CD14-positive monocyte (primary cell): ENCODE measurements around the gene KLHL21. TPM values are rescaled to one million over a fixed set of nuclear protein-coding genes. Genes with fewer than 3 reads are reported as not detected.

Source experiments
- DNase-seq, 3 donors: peaks; one replicate each; pipeline ENCODE4 v3.0.0-alpha.2; 2011 to 2022
- H2AFZ ChIP-seq: 2 replicates; pipeline ENCODE4 v1.6.0; 2012; ENCODE audit warnings: mild to moderate bottlenecking, low read depth, low read length, inconsistent platforms; ENCODE audit not compliant: insufficient read depth, poor library complexity, severe bottlenecking
- H3K27ac ChIP-seq, 2 donors: 1 replicate in 1 of 2; 2 replicates in 1 of 2; pipeline ENCODE4 v1.5.1; 2012 to 2013; ENCODE audit warnings: low read length in 2 of 2, control low read depth in 1 of 2, inconsistent platforms in 1 of 2, low read depth in 1 of 2, mild to moderate bottlenecking in 1 of 2
- H3K27me3 ChIP-seq, 2 donors: one replicate each; pipeline versions ENCODE4 v1.6.0 to v1.6.1; 2011 to 2013; ENCODE audit warnings: low read length in 2 of 2; ENCODE audit not compliant: control insufficient read depth in 2 of 2, insufficient read depth in 2 of 2
- H3K36me3 ChIP-seq, 2 donors: replicated peaks in 1 of 2; 1 replicate in 1 of 2; 2 replicates in 1 of 2; pipeline versions ENCODE4 v1.5.1 to v1.6.1; 2012 to 2013; ENCODE audit warnings: low read length in 2 of 2, control low read depth in 1 of 2, inconsistent platforms in 1 of 2, mild to moderate bottlenecking in 1 of 2; ENCODE audit not compliant: insufficient read depth in 2 of 2, control insufficient read depth in 1 of 2
- H3K4me1 ChIP-seq, 2 donors: 1 replicate in 1 of 2; 2 replicates in 1 of 2; pipeline versions ENCODE4 v1.5.1 to v1.6.1; 2012 to 2013; ENCODE audit warnings: low read length in 2 of 2, control low read depth in 1 of 2, inconsistent platforms in 1 of 2, mild to moderate bottlenecking in 1 of 2, moderate library complexity in 1 of 2; ENCODE audit not compliant: insufficient read depth in 2 of 2, control insufficient read depth in 1 of 2
- H3K4me2 ChIP-seq: replicated peaks from 2 replicates; pipeline ENCODE3; 2012; ENCODE audit warnings: low read length, moderate library complexity, mild to moderate bottlenecking; ENCODE audit not compliant: poor library complexity, severe bottlenecking; ENCODE audit errors: extremely low read depth
- H3K4me3 ChIP-seq, 3 experiments: fragments of 200-600 bp in 1 of 3; sonication (generic) in 1 of 3; replicated peaks in 1 of 3; 1 replicate in 2 of 3; 2 replicates in 1 of 3; pipeline ENCODE4 v1.5.1; 2011 to 2013; ENCODE audit warnings: low read length in 3 of 3, mild to moderate bottlenecking in 3 of 3, control low read depth in 2 of 3, low read depth in 2 of 3, inconsistent platforms in 1 of 3, moderate library complexity in 1 of 3
- H3K79me2 ChIP-seq: 2 replicates; pipeline ENCODE4 v1.6.0; 2012; ENCODE audit warnings: mild to moderate bottlenecking, control low read depth, inconsistent platforms, low read length, moderate library complexity; ENCODE audit not compliant: insufficient read depth
- H3K9ac ChIP-seq: 2 replicates; pipeline ENCODE4 v1.6.0; 2017; ENCODE audit warnings: low read length, mild to moderate bottlenecking; ENCODE audit not compliant: insufficient read depth, poor library complexity, severe bottlenecking
- H3K9me3 ChIP-seq, 2 donors: replicated peaks in 1 of 2; 1 replicate in 1 of 2; 2 replicates in 1 of 2; pipeline versions ENCODE4 v1.5.1 to v1.6.1; 2012 to 2013; ENCODE audit warnings: low read length in 2 of 2, control low read depth in 1 of 2; ENCODE audit not compliant: control insufficient read depth in 1 of 2, insufficient read depth in 1 of 2
- H4K20me1 ChIP-seq: 2 replicates; pipeline ENCODE4 v1.6.0; 2012; ENCODE audit warnings: mild to moderate bottlenecking, low read length, control low read depth, moderate library complexity; ENCODE audit not compliant: insufficient read depth
- H3K27ac Mint-ChIP-seq, 7 donors: one replicate each; pipeline ENCODE4 v1.8.0; 2020; ENCODE audit warnings: mild to moderate bottlenecking in 7 of 7, mixed read lengths in 7 of 7, moderate library complexity in 6 of 7, inconsistent platforms in 2 of 7
- H3K27me3 Mint-ChIP-seq, 3 donors: one replicate each; pipeline ENCODE4 v1.8.0; 2021 to 2022; ENCODE audit warnings: low read depth in 3 of 3, mild to moderate bottlenecking in 3 of 3, mixed read lengths in 3 of 3, moderate library complexity in 3 of 3, inconsistent platforms in 1 of 3
- H3K36me3 Mint-ChIP-seq, 2 donors: one replicate each; pipeline ENCODE4 v1.8.0; 2020; ENCODE audit warnings: mixed read lengths in 2 of 2, inconsistent platforms in 1 of 2, mild to moderate bottlenecking in 1 of 2
- H3K4me1 Mint-ChIP-seq: one replicate; pipeline ENCODE4 v1.8.0; 2020; ENCODE audit warnings: mild to moderate bottlenecking, mixed read lengths
- H3K4me3 Mint-ChIP-seq, 2 donors: one replicate each; pipeline ENCODE4 v1.8.0; 2020; ENCODE audit warnings: mild to moderate bottlenecking in 2 of 2, mixed read lengths in 2 of 2, moderate library complexity in 1 of 2
- H3K9me3 Mint-ChIP-seq, 7 donors: one replicate each; pipeline ENCODE4 v1.8.0; 2020 to 2022; ENCODE audit warnings: mixed read lengths in 7 of 7, mild to moderate bottlenecking in 6 of 7, moderate library complexity in 6 of 7, inconsistent platforms in 2 of 7
- CTCF ChIP-seq: fragments of 200-600 bp; IDR thresholded peaks from one replicate; pipeline ENCODE4 v1.8.0; 2022; ENCODE audit warnings: antibody characterized with exemption, mild to moderate bottlenecking
- WGBS: methylation state at CpG from one replicate; pipeline ENCODE4 v1.1.5; 2013; ENCODE audit warnings: missing lambda C conversion rate; ENCODE audit not compliant: insufficient coverage; 5-methylcytosine and 5-hydroxymethylcytosine counted together
- intact Hi-C, 2 donors: fragments of 100-400 bp; cut with micrococcal nuclease; formaldehyde crosslinking; loops; one replicate each; pipeline versions ENCODE4 v1.15.0 to v1.15.1; 2023
- polyA plus RNA-seq, 3 donors: library from polyadenylated mRNA; depleted of rRNA in 1 of 3; unstranded in 2 of 3; stranded (reverse) in 1 of 3; fragments of 300-500 nt in 2 of 3; fragments of >200 nt in 1 of 3; fragmentation: Illumina TruSeq in 2 of 3; gene quantifications; 1 replicate in 2 of 3; 2 replicates in 1 of 3; pipeline ENCODE4 v1.2.3, GENCODE V29; 2012 to 2021

Gene KLHL21
- polyA plus RNA-seq, 3 donors = 5.9 to 31.0 (median 7.3) TPM

- Mint-ChIP-seq H3K27ac (peak within 1 kb of the TSS; percentile 72 to 90 (median 80)), H3K9me3 (peaks cover 0 to 4% (median 0%) of the 10 kb centered on the region in 7 donors), H3K4me3 (peak within 1 kb of the TSS; percentile 88 to 94), H3K27me3 (peaks cover 11 to 21% (median 17%) of the 10 kb centered on the region in 3 donors), H3K36me3 (peaks cover 8 to 18% of the 10 kb centered on the region in 2 donors), H3K4me1 (peaks cover 16% of the 10 kb centered on the region)
- Histone ChIP-seq H3K79me2 (peaks cover 6% of the 10 kb centered on the region), H3K4me1 (peaks cover 16 to 19% of the 10 kb centered on the region in 2 donors), H3K27ac (peak within 1 kb of the TSS; percentile 31 to 76), H3K9me3 (no peaks in the 10 kb centered on the region), H3K4me3 (peak within 1 kb of the TSS; percentile 72 to 90 (median 89)), H3K9ac (peak within 1 kb of the TSS; percentile 77), H3K4me2 (peak within 1 kb of the TSS; percentile 85), H3K27me3 (peaks cover 5 to 13% of the 10 kb centered on the region in 2 donors), H3K36me3 (no peaks in the 10 kb centered on the region), H4K20me1 (peaks cover 6% of the 10 kb centered on the region), H2AFZ (peak within 1 kb of the TSS; percentile 91)
- intact Hi-C loops = loop anchor here in 1 of 2 donors (1.0 kb wide), 2 partner anchors 10 to 33 kb away; no protein-coding TSS in a partner anchor
- WGBS = 0% methylated on average over 64 of the region's 84 CpGs
- DNase-seq = peak; percentile 98
- no peak for TF ChIP-seq CTCF
Measured at GRCh38 chr1:6613361-6614018, 10.8 kb upstream of the KLHL21 start, which contains the start of gene PHF13. Gene PHF13 (plus strand): TSS chr1:6613731. CDS start chr1:6614067, 336 bp downstream.

- Histone ChIP-seq H3K79me2 (peaks cover 5% of the 10 kb centered on the region), H3K9me3 (no peaks in the 10 kb centered on the region), H4K20me1 (peaks cover 6% of the 10 kb centered on the region), H3K9ac (peak overlapping the region; percentile 77), H2AFZ (peak overlapping the region; percentile 91), H3K4me1 (peaks cover 16 to 19% of the 10 kb centered on the region in 2 donors), H3K27me3 (peaks cover 5 to 13% of the 10 kb centered on the region in 2 donors), H3K27ac (peak overlapping the region; percentile 31 to 76), H3K4me2 (peak overlapping the region; percentile 85), H3K36me3 (no peaks in the 10 kb centered on the region), H3K4me3 (peak overlapping the region; percentile 72 to 90 (median 88))
- peak in 2 of 3 donors; percentile 10 to 39 for DNase-seq
- no peak for TF ChIP-seq CTCF
- under 1% methylated on average over 61 of the region's 67 CpGs for WGBS
- Mint-ChIP-seq H3K36me3 (peaks cover 8 to 14% of the 10 kb centered on the region in 2 donors), H3K27me3 (peaks cover 11 to 25% (median 17%) of the 10 kb centered on the region in 3 donors), H3K27ac (peak overlapping the region; percentile 72 to 90 (median 80)), H3K4me1 (peaks cover 16% of the 10 kb centered on the region), H3K9me3 (peaks cover 0 to 4% (median 0%) of the 10 kb centered on the region in 7 donors), H3K4me3 (peak overlapping the region; percentile 88 to 94)
- intact Hi-C loops = loop anchor here in 1 of 2 donors (1.0 kb wide), 2 partner anchors 10 to 32 kb away; no protein-coding TSS in a partner anchor
Measured at GRCh38 chr1:6612641-6613360, 10.1 kb upstream of the KLHL21 start.
